ENCODE results near the gene RHOD.

- no peak for TF ChIP-seq CTCF (IDR thresholded peaks at IDR 0.05)
- TF ChIP-seq POLR2A (IDR thresholded peaks at IDR 0.05): no peak
These were observed 27.2 kb downstream of the RHOD start for GRCh38 chr11:67083786-67084366.
